IMR-90 (cell line): ENCODE measurements around the gene EML4. TPM values are rescaled to one million over a fixed set of nuclear protein-coding genes. Genes with fewer than 3 reads are reported as not detected.

Experiments
- ATAC-seq: fragments of 200-7000 bp; cut with Tn5 transposase; 2 replicates; pipeline ENCODE4 v1.9.1; 2020; ENCODE audit warnings: low read depth, mild to moderate bottlenecking, moderate library complexity
- BruUV-seq: library from RNA; stranded (reverse); fragments of 400-500 nt; replicated peaks from 2 replicates; lab custom pipeline; 2021; lab: Mats Ljungman, UMichigan
- CTCF ChIA-PET: fragments of 300-600 bp; formaldehyde crosslinking; extraction: SDS; loops from one replicate; lab custom pipeline; 2021; ENCODE audit warnings: antibody characterized with exemption; lab: Yijun Ruan, JAX
- POLR2A ChIA-PET: fragments of 300-600 bp; sonication (Branson Sonifier 250); formaldehyde crosslinking; loops from one replicate; lab custom pipeline; 2022; ENCODE audit warnings: antibody characterized with exemption; ENCODE audit not compliant: unreplicated experiment; lab: Charles Lee
- DNase-seq: peaks from one replicate; pipeline ENCODE4 v3.0.0; 2013
- H2AFZ ChIP-seq: replicated peaks from 2 replicates; pipeline ENCODE3; 2013; ENCODE audit warnings: low read length, mild to moderate bottlenecking; ENCODE audit not compliant: poor library complexity
- H2AK5ac ChIP-seq: 2 replicates; pipeline ENCODE4 v1.6.1; 2013; ENCODE audit warnings: low read depth, low read length, inconsistent platforms
- H2AK9ac ChIP-seq: replicated peaks from 2 replicates; pipeline ENCODE3; 2013; ENCODE audit warnings: mild to moderate bottlenecking, low read depth, low read length, moderate library complexity; ENCODE audit not compliant: poor library complexity
- H2BK120ac ChIP-seq: 2 replicates; pipeline ENCODE4 v1.6.1; 2013; ENCODE audit warnings: low read depth, low read length, inconsistent platforms
- H2BK15ac ChIP-seq: 3 replicates; pipeline ENCODE4 v1.6.1; 2013; ENCODE audit warnings: low read depth, low read length, inconsistent platforms
- H2BK20ac ChIP-seq: 2 replicates; pipeline ENCODE4 v1.6.1; 2013; ENCODE audit warnings: low read depth, mild to moderate bottlenecking, inconsistent platforms, low read length, moderate library complexity
- H2BK5ac ChIP-seq: 2 replicates; pipeline ENCODE4 v1.6.1; 2013; ENCODE audit warnings: mild to moderate bottlenecking, low read depth, low read length, inconsistent platforms; ENCODE audit not compliant: poor library complexity, severe bottlenecking
- H3K14ac ChIP-seq: replicated peaks from 2 replicates; pipeline ENCODE4 v1.6.1; 2013; ENCODE audit warnings: low read depth, low read length, inconsistent platforms
- H3K18ac ChIP-seq: 2 replicates; pipeline ENCODE4 v1.6.1; 2013; ENCODE audit warnings: low read depth, low read length, control low read depth
- H3K23ac ChIP-seq: 2 replicates; pipeline ENCODE4 v1.6.1; 2013; ENCODE audit warnings: low read depth, low read length, inconsistent platforms
- H3K27ac ChIP-seq: 2 replicates; pipeline ENCODE4 v1.5.1; 2013; ENCODE audit warnings: mild to moderate bottlenecking, control low read depth, low read length; ENCODE audit not compliant: insufficient read depth
- H3K27me3 ChIP-seq: 2 replicates; pipeline ENCODE4 v1.6.1; 2013; ENCODE audit warnings: low read length; ENCODE audit not compliant: control insufficient read depth, insufficient read depth
- H3K36me3 ChIP-seq: 2 replicates; pipeline ENCODE4 v1.6.1; 2013; ENCODE audit warnings: low read length, mixed read lengths; ENCODE audit not compliant: control insufficient read depth, insufficient read depth
- H3K4ac ChIP-seq: 2 replicates; pipeline ENCODE4 v1.6.1; 2013; ENCODE audit warnings: low read depth, low read length, inconsistent platforms
- H3K4me1 ChIP-seq: 2 replicates; pipeline ENCODE4 v1.6.1; 2013; ENCODE audit warnings: low read length, mixed read lengths; ENCODE audit not compliant: control insufficient read depth, insufficient read depth
- H3K4me2 ChIP-seq: 2 replicates; pipeline ENCODE4 v1.6.1; 2013; ENCODE audit warnings: low read depth, mild to moderate bottlenecking, control low read depth, low read length, moderate library complexity
- H3K4me3 ChIP-seq: 2 replicates; pipeline ENCODE4 v1.5.1; 2013; ENCODE audit warnings: low read depth, mild to moderate bottlenecking, control low read depth, low read length, moderate library complexity; ENCODE audit not compliant: insufficient read depth
- H3K56ac ChIP-seq: 2 replicates; pipeline ENCODE4 v1.6.1; 2013; ENCODE audit warnings: low read length, inconsistent platforms; ENCODE audit not compliant: insufficient read depth; ENCODE audit errors: extremely low read depth
- H3K79me1 ChIP-seq, 2 experiments: 2 replicates each; pipeline ENCODE4 v1.6.1; 2013; ENCODE audit warnings: low read length in 2 of 2, inconsistent platforms in 1 of 2, low read depth in 1 of 2
- H3K9ac ChIP-seq: 2 replicates; pipeline ENCODE4 v1.6.1; 2013; ENCODE audit warnings: low read depth, low read length, control low read depth
- H3K9me1 ChIP-seq: 2 replicates; pipeline ENCODE4 v1.6.1; 2013; ENCODE audit warnings: low read length, inconsistent platforms; ENCODE audit not compliant: insufficient read depth
- H3K9me3 ChIP-seq: 2 replicates; pipeline ENCODE4 v1.6.1; 2013; ENCODE audit warnings: low read length; ENCODE audit not compliant: control insufficient read depth, insufficient read depth
- H4K20me1 ChIP-seq: 2 replicates; pipeline ENCODE4 v1.6.1; 2013; ENCODE audit warnings: low read length, inconsistent platforms; ENCODE audit not compliant: insufficient read depth
- H4K5ac ChIP-seq: 2 replicates; pipeline ENCODE4 v1.6.1; 2013; ENCODE audit warnings: mild to moderate bottlenecking, low read depth, low read length, control low read depth
- H4K8ac ChIP-seq, 2 experiments: 2 replicates each; pipeline ENCODE4 v1.6.1; 2013; ENCODE audit warnings: low read depth in 2 of 2, low read length in 2 of 2, control low read depth in 1 of 2, inconsistent platforms in 1 of 2
- H4K91ac ChIP-seq: 2 replicates; pipeline ENCODE4 v1.6.1; 2013; ENCODE audit warnings: low read depth, low read length, inconsistent platforms; ENCODE audit not compliant: insufficient read depth
- BHLHE40 ChIP-seq: fragments of 150-350 bp; IDR thresholded peaks from 2 replicates; pipeline ENCODE4 v1.6.1; 2016; ENCODE audit warnings: mild to moderate bottlenecking, low read depth, low read length
- CEBPB ChIP-seq: IDR thresholded peaks from 2 replicates; pipeline ENCODE4 v1.6.1; 2012; ENCODE audit warnings: low read depth, low read length, improper control_type of control experiment
- CHD1 ChIP-seq: IDR thresholded peaks from 2 replicates; pipeline ENCODE4 v1.6.1; 2012; ENCODE audit warnings: low read depth, low read length, improper control_type of control experiment
- FOS ChIP-seq: fragments of 150-350 bp; IDR thresholded peaks from 2 replicates; pipeline ENCODE4 v1.6.1; 2016; ENCODE audit warnings: low read depth, low read length
- MAFK ChIP-seq: IDR thresholded peaks from 2 replicates; pipeline ENCODE4 v1.6.1; 2012; ENCODE audit warnings: low read depth, low read length, improper control_type of control experiment
- MAZ ChIP-seq: IDR thresholded peaks from 2 replicates; pipeline ENCODE4 v1.6.1; 2012; ENCODE audit warnings: low read depth, mild to moderate bottlenecking, low read length, improper control_type of control experiment, moderate library complexity, borderline replicate concordance
- MXI1 ChIP-seq: IDR thresholded peaks from 2 replicates; pipeline ENCODE4 v1.6.1; 2012; ENCODE audit warnings: low read depth, mild to moderate bottlenecking, low read length, moderate library complexity, borderline replicate concordance
- NFE2L2 ChIP-seq: fragments of 150-350 bp; IDR thresholded peaks from 2 replicates; pipeline ENCODE4 v1.6.1; 2016; ENCODE audit warnings: low read depth, mild to moderate bottlenecking, low read length
- POLR2A ChIP-seq: IDR thresholded peaks from 2 replicates; pipeline ENCODE4 v1.6.1; 2012; ENCODE audit warnings: mild to moderate bottlenecking, low read depth, low read length
- RAD21 ChIP-seq: IDR thresholded peaks from 2 replicates; pipeline ENCODE4 v1.6.1; 2012; ENCODE audit warnings: low read length, improper control_type of control experiment
- RCOR1 ChIP-seq: IDR thresholded peaks from 2 replicates; pipeline ENCODE4 v1.6.1; 2012; ENCODE audit warnings: mild to moderate bottlenecking, low read length, improper control_type of control experiment; ENCODE audit not compliant: insufficient replicate concordance
- RFX5 ChIP-seq: IDR thresholded peaks from 2 replicates; pipeline ENCODE4 v1.8.0; 2012; ENCODE audit warnings: low read depth, mild to moderate bottlenecking, low read length, moderate library complexity
- SMC3 ChIP-seq: fragments of 150-350 bp; IDR thresholded peaks from 2 replicates; pipeline ENCODE4 v1.6.1; 2016; ENCODE audit warnings: low read depth, mild to moderate bottlenecking, antibody characterized with exemption, low read length, moderate library complexity
- WGBS, 2 experiments: methylation state at CpG; one replicate each; pipeline versions ENCODE4 v1.1.5 to v1.1.7; 2013; ENCODE audit warnings: missing lambda C conversion rate in 2 of 2; ENCODE audit not compliant: insufficient read length in 1 of 2; ENCODE audit errors: extremely low coverage in 2 of 2; 5-methylcytosine and 5-hydroxymethylcytosine counted together
- dilution Hi-C: fragments of 300-500 bp; cut with HindIII; formaldehyde crosslinking; loops from one replicate; pipeline ENCODE4 v1.14.3; 2018; ENCODE audit warnings: low sequenced_read_pairs; ENCODE audit not compliant: unreplicated experiment
- in situ Hi-C: fragments of 300-500 bp; cut with MboI; formaldehyde crosslinking; loops from 3 replicates; pipeline ENCODE4 v1.14.3; 2019; ENCODE audit warnings: low sequenced_read_pairs, inconsistent platforms, mixed read lengths
- intact Hi-C: fragments of 100-400 bp; cut with micrococcal nuclease; formaldehyde crosslinking; loops from 2 replicates; pipeline ENCODE4 v1.10.0; 2022
- polyA plus RNA-seq, 3 experiments: library from polyadenylated mRNA; depleted of rRNA; stranded (reverse); fragments of >200 nt; gene quantifications; 2 replicates each; pipeline ENCODE4 v1.2.3, GENCODE V29; 2012; ENCODE audit warnings: low replicate concordance in 1 of 3
- total RNA-seq: library from RNA; depleted of rRNA; stranded (reverse); fragments of >200 nt; gene quantifications from 2 replicates; pipeline ENCODE4 v1.2.3, GENCODE V29; 2012
- TF ChIP-seq, protein P1 (sequence below): fragments of 150-350 bp; IDR thresholded peaks from 2 replicates; pipeline ENCODE4 v1.6.1; 2017; ENCODE audit warnings: mild to moderate bottlenecking, antibody characterized with exemption, low read length, low read depth
- TF ChIP-seq, protein P2 (sequence below): conservative IDR thresholded peaks from 2 replicates; pipeline ENCODE4 v1.5.1; 2012; ENCODE audit warnings: mild to moderate bottlenecking, low read depth, low read length, improper control_type of control experiment
- TF ChIP-seq, protein P3 (sequence below): fragments of 150-350 bp; IDR thresholded peaks from 2 replicates; pipeline ENCODE4 v1.6.1; 2016; ENCODE audit warnings: low read depth, mild to moderate bottlenecking, low read length, moderate library complexity, borderline replicate concordance

The EML4 gene
- total and polyA plus RNA-seq, 2 of the 4 experiments (the other 2 are of a cell fraction) = 29.7 to 73.7 TPM

DNA sequence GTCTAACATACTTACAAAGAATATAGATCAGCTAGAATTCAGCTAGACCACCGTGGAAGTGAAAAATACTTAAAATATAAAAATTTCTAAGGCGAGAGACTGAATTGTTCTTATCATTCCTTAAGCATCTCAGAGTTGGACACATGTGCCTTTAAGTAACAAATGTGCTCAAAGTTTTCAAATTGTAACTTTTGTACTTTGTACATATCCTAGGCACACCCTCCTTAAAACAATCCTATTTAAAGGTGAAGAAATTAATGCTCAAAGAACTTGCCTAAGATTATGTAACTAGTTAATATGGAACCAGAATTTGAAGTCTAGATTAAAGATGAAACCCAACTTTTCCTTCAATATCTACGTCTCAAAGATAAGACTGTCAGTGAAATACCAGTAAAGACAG, 74.1 kb downstream of the EML4 start:
- H2AFZ ChIP-seq = no peak overlapping the region
- H3K56ac ChIP-seq = no peak overlapping the region
- peaks cover 1% of the 10 kb centered on the region; the same call in 1 of the 2 replicates for H3K4me1 ChIP-seq
- H4K91ac ChIP-seq = no peak overlapping the region
- H2BK20ac ChIP-seq = no peak overlapping the region
- H3K27ac ChIP-seq = no peak overlapping the region
- CTCF ChIA-PET = no interaction called here
- dilution Hi-C loops = no loop called here
- H3K4ac ChIP-seq = no peak overlapping the region
- no peak overlapping the region for H2BK120ac ChIP-seq
- no peak overlapping the region for H3K23ac ChIP-seq
- H3K9ac ChIP-seq = no peak overlapping the region
- no peaks in the 10 kb centered on the region for H3K27me3 ChIP-seq
- ATAC-seq (no peak), DNase-seq (no peak)
- no peaks in the 10 kb centered on the region; the same call in 1 of the 2 replicates for H3K9me1 ChIP-seq
- peaks cover 26 to 49% of the 10 kb centered on the region in 2 experiments for H3K79me1 ChIP-seq
- H4K20me1 ChIP-seq = no peaks in the 10 kb centered on the region; the same call in 1 of the 2 replicates
- no CpG with 5 or more reads among the region's 3 CpGs for WGBS, 2 experiments
- TF ChIP-seq SMC3 (no peak), CHD1 (no peak), MXI1 (no peak), RCOR1 (no peak), RFX5 (no peak), MAZ (no peak), CEBPB (no peak), RAD21 (no peak), POLR2A (no peak), MAFK (no peak), FOS (no peak), NFE2L2 (no peak), BHLHE40 (no peak)
- TF ChIP-seq, protein P1, sequence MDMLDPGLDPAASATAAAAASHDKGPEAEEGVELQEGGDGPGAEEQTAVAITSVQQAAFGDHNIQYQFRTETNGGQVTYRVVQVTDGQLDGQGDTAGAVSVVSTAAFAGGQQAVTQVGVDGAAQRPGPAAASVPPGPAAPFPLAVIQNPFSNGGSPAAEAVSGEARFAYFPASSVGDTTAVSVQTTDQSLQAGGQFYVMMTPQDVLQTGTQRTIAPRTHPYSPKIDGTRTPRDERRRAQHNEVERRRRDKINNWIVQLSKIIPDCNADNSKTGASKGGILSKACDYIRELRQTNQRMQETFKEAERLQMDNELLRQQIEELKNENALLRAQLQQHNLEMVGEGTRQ = no peak
- TF ChIP-seq, protein P2, sequence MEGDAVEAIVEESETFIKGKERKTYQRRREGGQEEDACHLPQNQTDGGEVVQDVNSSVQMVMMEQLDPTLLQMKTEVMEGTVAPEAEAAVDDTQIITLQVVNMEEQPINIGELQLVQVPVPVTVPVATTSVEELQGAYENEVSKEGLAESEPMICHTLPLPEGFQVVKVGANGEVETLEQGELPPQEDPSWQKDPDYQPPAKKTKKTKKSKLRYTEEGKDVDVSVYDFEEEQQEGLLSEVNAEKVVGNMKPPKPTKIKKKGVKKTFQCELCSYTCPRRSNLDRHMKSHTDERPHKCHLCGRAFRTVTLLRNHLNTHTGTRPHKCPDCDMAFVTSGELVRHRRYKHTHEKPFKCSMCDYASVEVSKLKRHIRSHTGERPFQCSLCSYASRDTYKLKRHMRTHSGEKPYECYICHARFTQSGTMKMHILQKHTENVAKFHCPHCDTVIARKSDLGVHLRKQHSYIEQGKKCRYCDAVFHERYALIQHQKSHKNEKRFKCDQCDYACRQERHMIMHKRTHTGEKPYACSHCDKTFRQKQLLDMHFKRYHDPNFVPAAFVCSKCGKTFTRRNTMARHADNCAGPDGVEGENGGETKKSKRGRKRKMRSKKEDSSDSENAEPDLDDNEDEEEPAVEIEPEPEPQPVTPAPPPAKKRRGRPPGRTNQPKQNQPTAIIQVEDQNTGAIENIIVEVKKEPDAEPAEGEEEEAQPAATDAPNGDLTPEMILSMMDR = no peak
- TF ChIP-seq, protein P3, sequence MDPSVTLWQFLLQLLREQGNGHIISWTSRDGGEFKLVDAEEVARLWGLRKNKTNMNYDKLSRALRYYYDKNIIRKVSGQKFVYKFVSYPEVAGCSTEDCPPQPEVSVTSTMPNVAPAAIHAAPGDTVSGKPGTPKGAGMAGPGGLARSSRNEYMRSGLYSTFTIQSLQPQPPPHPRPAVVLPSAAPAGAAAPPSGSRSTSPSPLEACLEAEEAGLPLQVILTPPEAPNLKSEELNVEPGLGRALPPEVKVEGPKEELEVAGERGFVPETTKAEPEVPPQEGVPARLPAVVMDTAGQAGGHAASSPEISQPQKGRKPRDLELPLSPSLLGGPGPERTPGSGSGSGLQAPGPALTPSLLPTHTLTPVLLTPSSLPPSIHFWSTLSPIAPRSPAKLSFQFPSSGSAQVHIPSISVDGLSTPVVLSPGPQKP = no peak
- no peak overlapping the region for H3K4me3 ChIP-seq
- H2AK5ac ChIP-seq = no peak overlapping the region
- no peak overlapping the region for H2BK15ac ChIP-seq
- no peak overlapping the region for H3K18ac ChIP-seq
- POLR2A ChIA-PET = no interaction called here
- no peak overlapping the region for H3K4me2 ChIP-seq
- no peak overlapping the region for H4K5ac ChIP-seq
- in situ Hi-C loops = no loop called here
- intact Hi-C loops = no loop called here
- no peak overlapping the region for H3K14ac ChIP-seq
- H3K9me3 ChIP-seq = no peaks in the 10 kb centered on the region
- H2BK5ac ChIP-seq = no peak overlapping the region
- H4K8ac ChIP-seq = no peak overlapping the region
- no peak overlapping the region for H2AK9ac ChIP-seq
- BruUV-seq = no TSS peak
- H3K36me3 ChIP-seq = peaks cover 9% of the 10 kb centered on the region
